Tibial artery (tissue), 4 donors: ENCODE measurements around the gene PDE7B.

ENCODE experiments used
- DNase-seq, 2 donors: peaks; one replicate each; pipeline ENCODE4 v3.0.0-alpha.2; 2019
- H3K27ac ChIP-seq, 2 donors: fragments of 200-600 bp; sonication (generic) in 1 of 2; 1 replicate in 1 of 2; 2 replicates in 1 of 2; pipeline ENCODE4 v1.5.1; 2018 to 2019; ENCODE audit warnings: mild to moderate bottlenecking in 1 of 2
- H3K27me3 ChIP-seq, 2 donors: fragments of 200-600 bp; sonication (generic) in 1 of 2; one replicate each; pipeline versions ENCODE4 v1.5.1 to v1.6.0; 2016 to 2019
- H3K36me3 ChIP-seq, 3 donors: fragments of 200-600 bp; sonication (generic) in 2 of 3; one replicate each; pipeline ENCODE4 v1.5.1; 2016 to 2019; ENCODE audit warnings: mild to moderate bottlenecking in 2 of 3
- H3K4me1 ChIP-seq, 4 donors: fragments of 200-600 bp; sonication (generic) in 2 of 4; 1 replicate in 3 of 4; 2 replicates in 1 of 4; pipeline ENCODE4 v1.5.1; 2016 to 2019
- H3K4me3 ChIP-seq, 2 donors: fragments of 200-600 bp; sonication (generic) in 1 of 2; 1 replicate in 1 of 2; 2 replicates in 1 of 2; pipeline ENCODE4 v1.5.1; 2018 to 2019; ENCODE audit warnings: mild to moderate bottlenecking in 2 of 2
- H3K9me3 ChIP-seq, 3 donors: fragments of 200-600 bp; sonication (generic) in 1 of 3; one replicate each; pipeline ENCODE4 v1.5.1; 2016 to 2019
- intact Hi-C: fragments of 100-400 bp; cut with DNase I; formaldehyde crosslinking; loops from one replicate; pipeline ENCODE4 v1.15.0; 2023; ENCODE audit warnings: low total_unique reads
- TF ChIP-seq, protein P1 (sequence below), 2 experiments: fragments of 200-600 bp in 1 of 2; fragments of 450-650 bp in 1 of 2; IDR thresholded peaks; one replicate each; pipeline ENCODE4 v1.5.1; 2017 to 2019; ENCODE audit warnings: antibody characterized with exemption in 2 of 2, mild to moderate bottlenecking in 1 of 2, moderate library complexity in 1 of 2

Gene PDE7B

DNA sequence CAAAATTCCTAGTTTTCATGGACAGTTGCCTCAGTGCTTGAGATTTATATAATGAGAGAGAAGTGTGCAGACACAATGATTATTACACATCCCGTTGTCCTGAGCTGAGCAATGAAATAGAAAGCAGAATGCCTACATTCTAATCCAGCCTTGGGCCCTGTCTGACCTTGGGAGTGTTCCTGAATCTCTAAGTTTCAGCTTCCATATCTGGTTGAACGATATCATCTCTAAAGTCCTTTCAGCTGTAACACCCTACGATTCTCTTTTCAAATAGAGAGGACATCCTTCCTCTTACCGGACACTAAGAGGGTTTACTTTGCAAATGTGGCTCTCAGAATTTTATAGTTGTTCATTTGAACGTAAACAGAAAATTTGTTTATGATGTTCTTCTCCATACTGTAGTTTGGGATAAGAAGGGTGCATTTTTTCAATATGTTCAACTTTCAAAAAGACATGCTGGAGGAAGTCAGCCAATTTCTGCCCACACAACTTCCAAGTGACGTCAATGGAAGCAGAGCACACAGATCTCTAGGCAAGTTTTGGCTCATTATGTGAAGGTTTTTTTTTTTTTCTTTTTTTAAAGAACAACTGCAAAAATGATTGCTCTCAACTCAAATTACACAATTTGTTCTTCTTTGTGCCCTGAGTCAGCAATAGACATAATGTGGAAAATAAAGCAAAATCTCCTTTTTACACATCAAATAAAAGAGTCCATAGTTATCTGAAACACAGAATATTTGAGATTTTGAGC lies 50.4 kb downstream of the PDE7B start:
- TF ChIP-seq, protein P1, sequence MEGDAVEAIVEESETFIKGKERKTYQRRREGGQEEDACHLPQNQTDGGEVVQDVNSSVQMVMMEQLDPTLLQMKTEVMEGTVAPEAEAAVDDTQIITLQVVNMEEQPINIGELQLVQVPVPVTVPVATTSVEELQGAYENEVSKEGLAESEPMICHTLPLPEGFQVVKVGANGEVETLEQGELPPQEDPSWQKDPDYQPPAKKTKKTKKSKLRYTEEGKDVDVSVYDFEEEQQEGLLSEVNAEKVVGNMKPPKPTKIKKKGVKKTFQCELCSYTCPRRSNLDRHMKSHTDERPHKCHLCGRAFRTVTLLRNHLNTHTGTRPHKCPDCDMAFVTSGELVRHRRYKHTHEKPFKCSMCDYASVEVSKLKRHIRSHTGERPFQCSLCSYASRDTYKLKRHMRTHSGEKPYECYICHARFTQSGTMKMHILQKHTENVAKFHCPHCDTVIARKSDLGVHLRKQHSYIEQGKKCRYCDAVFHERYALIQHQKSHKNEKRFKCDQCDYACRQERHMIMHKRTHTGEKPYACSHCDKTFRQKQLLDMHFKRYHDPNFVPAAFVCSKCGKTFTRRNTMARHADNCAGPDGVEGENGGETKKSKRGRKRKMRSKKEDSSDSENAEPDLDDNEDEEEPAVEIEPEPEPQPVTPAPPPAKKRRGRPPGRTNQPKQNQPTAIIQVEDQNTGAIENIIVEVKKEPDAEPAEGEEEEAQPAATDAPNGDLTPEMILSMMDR (IDR thresholded peaks at IDR 0.05) = no peak
- intact Hi-C loops = no loop called here
- Histone ChIP-seq H3K9me3 (no peaks in the 10 kb centered on the region), H3K4me1 (peaks cover 3 to 33% (median 20%) of the 10 kb centered on the region in 4 donors), H3K4me3 (peak overlapping the region in 1 of 2 donors; percentile 2), H3K36me3 (no peaks in the 10 kb centered on the region), H3K27ac (peak overlapping the region; percentile 52), H3K27me3 (no peaks in the 10 kb centered on the region)
- peak; percentile 49 to 75 for DNase-seq

DNA sequence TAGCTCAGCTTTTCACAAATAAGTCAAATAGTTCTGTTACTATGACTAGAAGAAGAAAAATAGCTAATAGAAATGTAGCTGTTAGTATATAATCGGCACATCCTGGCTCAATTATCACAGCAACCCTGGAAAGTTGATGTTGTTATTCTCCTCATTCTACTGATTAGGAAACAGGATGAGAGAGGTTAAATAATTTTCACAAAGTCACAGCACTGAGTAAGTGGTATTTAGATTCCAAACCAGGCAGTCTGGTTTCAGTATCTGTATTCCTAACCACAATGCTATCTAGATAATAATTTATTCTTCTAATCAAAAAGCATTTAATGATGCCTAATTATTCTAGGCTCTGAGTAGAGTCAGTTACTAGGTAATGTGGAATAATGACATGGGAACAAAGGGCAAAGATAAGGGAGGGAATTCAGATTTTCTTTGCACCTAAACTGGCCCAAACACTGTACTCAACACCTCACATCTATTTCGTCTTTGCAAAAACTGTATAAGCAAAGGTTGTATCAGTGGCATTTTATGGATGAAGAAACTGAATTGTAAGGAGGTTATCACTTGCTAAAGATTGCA lies 51.3 kb downstream of the PDE7B start:
- intact Hi-C loops = no loop called here
- H3K9me3 ChIP-seq = no peaks in the 10 kb centered on the region
- no peak for DNase-seq
- H3K27ac ChIP-seq = peak overlapping the region; percentile 42
- H3K4me3 ChIP-seq = no peak overlapping the region
- TF ChIP-seq, protein P1 (IDR thresholded peaks at IDR 0.05) = no peak
- H3K36me3 ChIP-seq = no peaks in the 10 kb centered on the region
- H3K4me1 ChIP-seq = peaks cover 3 to 33% (median 20%) of the 10 kb centered on the region in 4 donors
- H3K27me3 ChIP-seq = no peaks in the 10 kb centered on the region

DNA sequence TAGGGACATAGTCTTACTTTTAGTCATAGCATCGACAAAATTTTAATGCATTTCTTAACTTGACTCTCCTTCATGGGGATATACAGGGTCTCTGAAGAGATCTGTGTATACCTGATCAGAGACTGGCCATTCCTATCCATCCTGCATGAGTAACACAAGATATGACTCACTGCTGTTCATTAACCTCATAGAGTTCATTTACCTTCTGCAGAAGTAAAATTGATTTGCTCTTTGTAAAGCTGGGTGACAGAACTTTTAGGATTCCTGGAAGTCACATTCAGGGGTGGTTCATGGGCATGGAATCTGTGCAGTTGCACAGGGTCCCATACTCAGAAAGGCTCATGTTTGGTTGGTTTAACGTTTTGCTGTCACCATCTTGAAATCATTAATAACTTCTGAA lies 53.2 kb downstream of the PDE7B start:
- no peaks in the 10 kb centered on the region for H3K36me3 ChIP-seq
- no peaks in the 10 kb centered on the region for H3K27me3 ChIP-seq
- no peaks in the 10 kb centered on the region for H3K9me3 ChIP-seq
- no peak overlapping the region for H3K27ac ChIP-seq
- no peak for DNase-seq
- H3K4me3 ChIP-seq = no peak overlapping the region
- intact Hi-C loops = no loop called here
- TF ChIP-seq, protein P1 (IDR thresholded peaks at IDR 0.05) = no peak
- H3K4me1 ChIP-seq = peaks cover 3 to 33% (median 20%) of the 10 kb centered on the region in 4 donors

DNA sequence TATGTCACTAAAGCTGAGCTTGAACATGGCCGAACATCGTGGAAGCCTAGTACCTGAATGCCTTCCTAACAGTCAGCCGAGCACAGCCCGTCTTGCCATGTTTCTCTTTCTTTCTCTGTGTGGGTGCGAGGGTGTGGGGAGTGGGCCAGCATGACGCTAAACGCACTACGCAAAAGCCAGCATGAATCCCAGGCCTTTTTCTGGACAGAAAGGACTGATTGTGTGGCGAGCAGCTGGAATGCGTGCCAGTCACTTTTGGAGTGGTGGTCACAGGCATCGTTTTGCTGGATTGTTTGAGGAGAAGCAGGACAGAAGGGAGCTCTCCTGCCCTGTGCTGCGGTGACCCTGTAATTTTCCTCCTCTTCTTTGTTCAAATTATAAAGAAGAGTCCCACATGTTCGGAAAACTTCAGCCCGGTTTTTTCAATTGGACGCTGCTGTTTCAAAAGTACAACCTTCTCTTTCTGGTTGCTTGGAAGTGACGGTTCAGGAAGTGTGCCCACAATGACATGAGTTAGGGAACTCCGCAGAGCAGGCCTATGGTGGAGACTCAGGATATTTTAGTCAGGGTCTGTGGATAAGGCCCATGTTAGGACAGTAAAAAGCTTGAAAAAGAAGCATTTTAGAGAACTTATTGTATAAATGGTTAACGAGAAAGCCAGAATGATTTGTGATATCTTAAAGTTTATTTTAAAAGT lies 54.3 kb downstream of the PDE7B start:
- no peak for DNase-seq
- intact Hi-C loops = no loop called here

DNA sequence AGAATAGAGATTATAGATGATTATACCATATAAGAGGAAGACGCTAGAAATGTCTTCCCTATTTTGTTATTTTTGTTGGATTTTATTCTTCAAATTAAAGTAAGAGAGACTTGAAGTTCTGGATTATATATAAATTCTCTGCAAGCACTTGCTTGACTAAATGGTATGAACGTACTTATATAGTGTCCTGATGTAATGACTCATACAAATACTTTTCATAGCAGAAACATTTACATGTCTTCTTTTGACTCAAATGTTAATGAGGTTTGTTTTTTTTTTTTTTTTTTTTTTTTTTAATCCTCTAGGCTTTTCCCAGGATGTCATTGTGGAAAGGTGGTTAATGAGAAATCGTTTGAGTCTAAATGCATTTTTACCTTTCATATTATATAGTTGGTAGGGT lies 55.0 kb downstream of the PDE7B start:
- no peak overlapping the region for H3K27ac ChIP-seq
- no peaks in the 10 kb centered on the region for H3K9me3 ChIP-seq
- no peak for DNase-seq
- intact Hi-C loops = no loop called here
- H3K4me3 ChIP-seq = no peak overlapping the region
- no peaks in the 10 kb centered on the region for H3K36me3 ChIP-seq
- no peaks in the 10 kb centered on the region for H3K27me3 ChIP-seq
- TF ChIP-seq, protein P1 (IDR thresholded peaks at IDR 0.05) = no peak
- H3K4me1 ChIP-seq = peaks cover 3 to 31% (median 18%) of the 10 kb centered on the region in 4 donors

More for the DNA sequence above, 54.3 kb downstream of the PDE7B start:
- Histone ChIP-seq H3K27ac (no peak overlapping the region), H3K27me3 (no peaks in the 10 kb centered on the region), H3K36me3 (no peaks in the 10 kb centered on the region), H3K4me3 (no peak overlapping the region), H3K4me1 (peaks cover 3 to 33% (median 20%) of the 10 kb centered on the region in 4 donors), H3K9me3 (no peaks in the 10 kb centered on the region)
- TF ChIP-seq, protein P1 (IDR thresholded peaks at IDR 0.05) = no peak
